GM18867 (cell line): ENCODE measurements around the gene PLXDC2.
"Not testable (repeated sequence)": the region's sequence is repeated elsewhere in the genome, so short reads cannot be mapped to it uniquely, and the experiment has no call there.

ENCODE experiments used
- ATAC-seq: cut with Tn5 transposase; IDR thresholded peaks from one replicate; pipeline ENCODE4 v1.9.1; 2021; ENCODE audit warnings: mild to moderate bottlenecking, moderate library complexity; ENCODE audit not compliant: unreplicated experiment

Gene PLXDC2

GRCh38 chr10:20166096-20166675 is 350.0 kb downstream of the PLXDC2 start:
- ATAC-seq = no peak

- ATAC-seq = no peak
Measured at GRCh38 chr10:20170661-20171060, 354.4 kb downstream of the PLXDC2 start.

- ATAC-seq = no peak
Measured at GRCh38 chr10:20173046-20173445, 356.8 kb downstream of the PLXDC2 start.

- ATAC-seq = no peak
Measured at GRCh38 chr10:20175719-20176118, 359.5 kb downstream of the PLXDC2 start.

GRCh38 chr10:20180766-20181165 is 364.5 kb downstream of the PLXDC2 start:
- ATAC-seq = no peak

GRCh38 chr10:20181434-20181833 is 365.2 kb downstream of the PLXDC2 start:
- no peak for ATAC-seq

GRCh38 chr10:20185116-20185515 is 368.9 kb downstream of the PLXDC2 start:
- ATAC-seq = no peak

GRCh38 chr10:20191392-20191791 is 375.2 kb downstream of the PLXDC2 start:
- not testable (repeated sequence) for ATAC-seq

- no peak for ATAC-seq
Measured at GRCh38 chr10:20195076-20195475, 378.8 kb downstream of the PLXDC2 start.

- no peak for ATAC-seq
Measured at GRCh38 chr10:20200758-20201157, 384.5 kb downstream of the PLXDC2 start.

GRCh38 chr10:20202337-20202736 is 386.1 kb downstream of the PLXDC2 start:
- no peak for ATAC-seq

- ATAC-seq = no peak
Measured at GRCh38 chr10:20207653-20208052, 391.4 kb downstream of the PLXDC2 start.

- ATAC-seq = not testable (repeated sequence)
Measured at GRCh38 chr10:20209098-20209497, 392.9 kb downstream of the PLXDC2 start.

- ATAC-seq = no peak
Measured at GRCh38 chr10:20215547-20216152, 399.4 kb downstream of the PLXDC2 start.

GRCh38 chr10:20221356-20221755 is 405.1 kb downstream of the PLXDC2 start:
- no peak for ATAC-seq

GRCh38 chr10:20228729-20229128 is 412.5 kb downstream of the PLXDC2 start:
- ATAC-seq = no peak

GRCh38 chr10:20232079-20232705 is 416.0 kb downstream of the PLXDC2 start:
- ATAC-seq = no peak

GRCh38 chr10:20233423-20233822 is 417.2 kb downstream of the PLXDC2 start:
- ATAC-seq = no peak

- no peak for ATAC-seq
Measured at GRCh38 chr10:20234579-20234978, 418.3 kb downstream of the PLXDC2 start.

GRCh38 chr10:20237091-20237570 is 420.9 kb downstream of the PLXDC2 start:
- no peak for ATAC-seq

- no peak for ATAC-seq
Measured at GRCh38 chr10:20237586-20237985, 421.4 kb downstream of the PLXDC2 start.

- no peak for ATAC-seq
Measured at GRCh38 chr10:20240643-20241042, 424.4 kb downstream of the PLXDC2 start.
